LNCaP clone FGC (cell line): ENCODE data around the gene METTL8.

Source experiments
- DNase-seq: peaks from one replicate; pipeline ENCODE4 v3.0.0-alpha.2; 2011; ENCODE audit warnings: low read depth
- H3K4me3 ChIP-seq: 2 replicates; pipeline ENCODE4 v1.5.1; 2011; ENCODE audit warnings: mild to moderate bottlenecking, low read depth, low read length, control low read depth
- TF ChIP-seq, protein P1 (sequence below): IDR thresholded peaks from 2 replicates; pipeline ENCODE4 v1.5.1; 2012; ENCODE audit warnings: mild to moderate bottlenecking; ENCODE audit not compliant: control insufficient read depth, insufficient read depth; ENCODE audit errors: extremely low read depth

The METTL8 gene

GRCh38 chr2:171470129-171470528 is 36.3 kb upstream of the METTL8 start:
- no peak for DNase-seq
- no peak overlapping the region for H3K4me3 ChIP-seq
- TF ChIP-seq, protein P1, sequence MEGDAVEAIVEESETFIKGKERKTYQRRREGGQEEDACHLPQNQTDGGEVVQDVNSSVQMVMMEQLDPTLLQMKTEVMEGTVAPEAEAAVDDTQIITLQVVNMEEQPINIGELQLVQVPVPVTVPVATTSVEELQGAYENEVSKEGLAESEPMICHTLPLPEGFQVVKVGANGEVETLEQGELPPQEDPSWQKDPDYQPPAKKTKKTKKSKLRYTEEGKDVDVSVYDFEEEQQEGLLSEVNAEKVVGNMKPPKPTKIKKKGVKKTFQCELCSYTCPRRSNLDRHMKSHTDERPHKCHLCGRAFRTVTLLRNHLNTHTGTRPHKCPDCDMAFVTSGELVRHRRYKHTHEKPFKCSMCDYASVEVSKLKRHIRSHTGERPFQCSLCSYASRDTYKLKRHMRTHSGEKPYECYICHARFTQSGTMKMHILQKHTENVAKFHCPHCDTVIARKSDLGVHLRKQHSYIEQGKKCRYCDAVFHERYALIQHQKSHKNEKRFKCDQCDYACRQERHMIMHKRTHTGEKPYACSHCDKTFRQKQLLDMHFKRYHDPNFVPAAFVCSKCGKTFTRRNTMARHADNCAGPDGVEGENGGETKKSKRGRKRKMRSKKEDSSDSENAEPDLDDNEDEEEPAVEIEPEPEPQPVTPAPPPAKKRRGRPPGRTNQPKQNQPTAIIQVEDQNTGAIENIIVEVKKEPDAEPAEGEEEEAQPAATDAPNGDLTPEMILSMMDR, result no peak

DNA sequence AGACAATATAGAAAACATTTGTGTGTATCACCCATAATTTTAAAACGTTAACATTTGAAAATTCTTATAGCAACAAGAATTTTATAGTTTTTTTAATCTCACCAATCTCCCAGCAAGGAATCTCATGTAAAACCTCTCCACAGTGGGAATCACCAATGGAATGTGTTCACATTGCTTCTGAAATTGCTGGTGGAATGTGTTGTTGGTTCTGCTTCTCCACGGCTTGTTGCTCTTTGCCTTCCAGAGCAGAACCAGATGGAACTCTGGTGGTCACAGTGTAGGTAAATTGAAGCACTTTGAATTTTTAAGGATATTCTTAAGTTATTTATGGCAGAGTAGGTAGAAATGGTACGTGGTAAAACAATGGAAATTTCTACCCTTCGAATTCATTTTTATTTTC is 35.4 kb upstream of the METTL8 start:
- H3K4me3 ChIP-seq, result no peak overlapping the region
- TF ChIP-seq, protein P1, result no peak
- DNase-seq, result no peak

DNA sequence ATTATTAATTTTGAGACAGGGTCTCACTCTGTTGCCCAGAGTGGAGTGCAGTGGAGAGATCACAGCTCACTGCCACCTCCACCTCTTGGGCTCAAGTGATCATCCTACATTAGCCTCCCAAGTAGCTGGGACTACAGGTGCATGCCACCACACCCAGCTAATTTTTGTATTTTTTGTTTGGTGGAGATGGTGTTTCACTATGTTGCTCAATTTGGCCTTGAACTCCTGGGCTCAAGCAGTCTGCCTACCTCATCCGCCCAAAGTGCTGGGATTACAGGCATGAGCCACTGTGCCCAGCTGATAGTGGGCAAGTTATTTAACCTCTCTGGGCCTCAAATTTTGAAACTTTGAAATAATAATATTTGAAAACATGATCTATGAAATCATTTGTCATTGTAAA is 26.7 kb upstream of the METTL8 start:
- TF ChIP-seq, protein P1, result no peak
- no peak overlapping the region for H3K4me3 ChIP-seq
- no peak for DNase-seq

DNA sequence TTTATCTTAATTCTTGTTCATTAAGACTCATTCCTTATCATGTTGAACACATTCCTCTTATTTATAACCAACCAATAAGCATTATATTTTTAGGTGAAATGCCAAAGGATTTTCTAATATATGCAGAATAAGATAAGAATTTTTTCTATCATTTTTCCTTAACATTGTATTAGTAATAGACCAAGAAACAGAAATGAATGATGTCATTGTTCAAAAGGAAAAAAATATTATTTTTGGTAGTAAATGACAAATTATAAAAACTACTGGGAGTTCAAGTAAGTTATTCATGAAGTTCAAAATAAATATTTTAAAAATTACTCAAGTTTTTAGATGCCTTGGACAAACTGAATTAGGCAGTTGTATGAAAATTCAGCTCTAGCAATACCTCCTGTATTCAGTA is 25.7 kb upstream of the METTL8 start:
- no peak overlapping the region for H3K4me3 ChIP-seq
- no peak for DNase-seq

GRCh38 chr2:171452773-171453172 is 19.0 kb upstream of the METTL8 start:
- TF ChIP-seq, protein P1, result no peak
- H3K4me3 ChIP-seq, result no peak overlapping the region
- DNase-seq, result no peak

More for the DNA sequence above, 25.7 kb upstream of the METTL8 start:
- TF ChIP-seq, protein P1, result no peak

DNA sequence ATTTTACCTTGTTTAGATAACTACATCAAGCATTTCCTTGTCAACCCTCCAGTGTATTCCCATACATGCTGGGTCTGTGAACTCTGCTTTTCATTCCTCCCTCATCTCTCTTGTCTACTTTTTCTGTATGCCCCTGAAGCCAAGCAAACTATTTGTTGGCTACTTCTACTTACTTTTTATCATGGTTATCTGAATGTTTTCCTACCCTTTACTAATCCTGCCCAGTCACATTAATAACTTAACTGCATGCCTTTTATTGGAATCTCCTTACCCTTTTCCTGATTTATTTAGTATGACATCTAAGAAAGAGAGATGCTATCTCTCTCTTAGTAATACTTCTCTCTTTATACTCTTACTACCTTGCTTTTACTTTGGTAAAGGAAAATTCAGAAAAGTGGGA is 17.3 kb upstream of the METTL8 start:
- TF ChIP-seq, protein P1, result no peak
- DNase-seq, result no peak
- H3K4me3 ChIP-seq, result no peak overlapping the region

DNA sequence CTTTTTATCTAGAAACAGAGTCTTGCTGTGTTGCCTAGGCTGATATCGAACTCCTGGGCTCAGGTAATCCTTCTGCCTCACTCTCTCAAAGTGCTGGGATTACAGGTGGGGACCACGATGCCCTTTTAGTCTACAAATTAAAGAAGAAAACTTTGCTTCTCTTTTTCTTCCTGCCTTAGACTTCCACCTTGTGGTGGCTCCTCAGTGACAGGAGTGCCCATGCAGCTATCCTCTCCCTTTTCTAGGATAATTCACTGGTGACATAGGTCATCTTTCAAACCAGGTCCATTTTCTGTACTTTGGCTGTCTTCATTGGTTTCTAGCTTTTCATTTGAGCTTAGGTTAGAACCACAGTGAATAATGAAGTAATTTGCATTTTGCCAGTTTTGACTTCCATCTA is 13.9 kb upstream of the METTL8 start:
- DNase-seq, result no peak
- TF ChIP-seq, protein P1, result no peak
- no peak overlapping the region for H3K4me3 ChIP-seq
